Heart left ventricle (tissue), 13 donors: ENCODE measurements around the gene SLC12A5.

Source experiments
- POLR2A ChIP-seq, 2 donors: fragments of 450-650 bp; IDR thresholded peaks; one replicate each; pipeline ENCODE4 v1.6.1; 2017; ENCODE audit warnings: antibody characterized with exemption in 2 of 2, mild to moderate bottlenecking in 2 of 2, moderate library complexity in 2 of 2
- TF ChIP-seq, protein P1 (sequence below), 12 donors: fragments of 200-600 bp; sonication (generic) in 4 of 12; IDR thresholded peaks; one replicate each; pipeline versions ENCODE4 v1.5.0 to v1.8.0; 2018 to 2022; ENCODE audit warnings: antibody characterized with exemption in 12 of 12, mild to moderate bottlenecking in 5 of 12
- donor health status: ischemic (EF 13 %, LVEDD 7.1; RV severe dilation, severe dysfunction).
- donor health status: DM: no; HTN: yes; CAD: no.
- donor health status: DM: no; HTN: no; CAD: no.
- donor health status: ischemic (EF 25% LVEDD 6.9; RV normal size, moderate dysfunction).
- donor health status: ischemic (EF 25% LVEDD 5.7; RV mildly dilated, moderate dysfunction).
- donor health status: ischemic (EF 35%, LVEDD 5.7; RV mildly dilated, moderate dysfunction).
- donor health status: nonischemic (EF 11% LVEDD 7.7; RV severe dilation, severe dysfunction).
- donor health status: DM: yes; HTN: yes; CAD: no.
- donor health status: PGD.
- donor health status: ischemic (EF 29% LVEDD 5.4; RV normal size, mild dysfunction).
- donor health status: nonischemic (EF 23%, LVEDD 6.1; RV moderate dilation, normal function).

DNA sequence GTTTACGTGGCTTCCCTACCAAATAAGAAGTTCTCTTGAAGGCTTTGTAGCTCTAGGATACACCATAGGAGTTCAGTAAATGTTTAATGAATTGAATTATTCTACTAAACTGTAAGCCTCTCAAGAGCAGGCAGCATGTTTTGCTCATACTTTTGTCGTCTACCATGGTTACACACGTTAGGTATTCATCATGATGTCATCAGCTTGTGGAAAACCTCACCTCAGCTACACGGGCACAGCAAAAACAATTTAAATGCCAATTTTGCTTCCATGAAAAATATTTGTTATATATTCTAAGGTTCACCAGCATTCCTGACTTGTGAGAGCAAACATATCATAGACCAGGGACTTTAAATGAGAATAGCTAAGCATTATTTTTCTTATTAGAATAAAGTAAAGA is 44.0 kb downstream of the SLC12A5 start:
- TF ChIP-seq, protein P1, sequence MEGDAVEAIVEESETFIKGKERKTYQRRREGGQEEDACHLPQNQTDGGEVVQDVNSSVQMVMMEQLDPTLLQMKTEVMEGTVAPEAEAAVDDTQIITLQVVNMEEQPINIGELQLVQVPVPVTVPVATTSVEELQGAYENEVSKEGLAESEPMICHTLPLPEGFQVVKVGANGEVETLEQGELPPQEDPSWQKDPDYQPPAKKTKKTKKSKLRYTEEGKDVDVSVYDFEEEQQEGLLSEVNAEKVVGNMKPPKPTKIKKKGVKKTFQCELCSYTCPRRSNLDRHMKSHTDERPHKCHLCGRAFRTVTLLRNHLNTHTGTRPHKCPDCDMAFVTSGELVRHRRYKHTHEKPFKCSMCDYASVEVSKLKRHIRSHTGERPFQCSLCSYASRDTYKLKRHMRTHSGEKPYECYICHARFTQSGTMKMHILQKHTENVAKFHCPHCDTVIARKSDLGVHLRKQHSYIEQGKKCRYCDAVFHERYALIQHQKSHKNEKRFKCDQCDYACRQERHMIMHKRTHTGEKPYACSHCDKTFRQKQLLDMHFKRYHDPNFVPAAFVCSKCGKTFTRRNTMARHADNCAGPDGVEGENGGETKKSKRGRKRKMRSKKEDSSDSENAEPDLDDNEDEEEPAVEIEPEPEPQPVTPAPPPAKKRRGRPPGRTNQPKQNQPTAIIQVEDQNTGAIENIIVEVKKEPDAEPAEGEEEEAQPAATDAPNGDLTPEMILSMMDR (IDR thresholded peaks at IDR 0.05) = no peak
- no peak for TF ChIP-seq POLR2A (IDR thresholded peaks at IDR 0.05)
